ENCODE data around the gene OSBPL3. TPM values are rescaled to one million over a fixed set of nuclear protein-coding genes. Genes with fewer than 3 reads are reported as not detected.

The OSBPL3 gene
- total RNA-seq, 1 donor from 2014 or later: 8.0 TPM

- no peaks in the 10 kb centered on the region for H3K27me3 ChIP-seq
- no peak for TF ChIP-seq EZH2 (IDR thresholded peaks at IDR 0.05)
- no peak for TF ChIP-seq EZH2phosphoT487 (IDR thresholded peaks at IDR 0.05)
- TF ChIP-seq CTCF (IDR thresholded peaks at IDR 0.05): no peak
- Mint-ChIP-seq H3K36me3 (no peaks in the 10 kb centered on the region), H3K9me3 (no peaks in the 10 kb centered on the region), H3K4me1 (no peaks in the 10 kb centered on the region), H3K27me3 (ENCODE audit: insufficient read depth, low read depth) (no peaks in the 10 kb centered on the region), H3K4me3 (no peak overlapping the region), H3K27ac (no peak overlapping the region)
- H2AFZ ChIP-seq (replicated peaks): no peak overlapping the region
- DNase-seq (ENCODE audit: low spot score): no peak
- H4K20me1 ChIP-seq (ENCODE audit: low read depth): no peaks in the 10 kb centered on the region
- no peak overlapping the region for H3K27ac ChIP-seq
- no peaks in the 10 kb centered on the region for H3F3A ChIP-seq (ENCODE audit: low read depth)
- peaks cover 9% of the 10 kb centered on the region for H3K4me1 ChIP-seq
- no peaks in the 10 kb centered on the region for H3K9me3 ChIP-seq (ENCODE audit: low read depth)
- H3K36me3 ChIP-seq: no peaks in the 10 kb centered on the region
- H3K9ac ChIP-seq: no peak overlapping the region
- H3K4me3 ChIP-seq: no peak overlapping the region
- H3K79me2 ChIP-seq (ENCODE audit: low read depth): no peaks in the 10 kb centered on the region
- no peak overlapping the region for H3K4me2 ChIP-seq
These were observed 65.5 kb downstream of the OSBPL3 start for GRCh38 chr7:24914465-24914859.

GRCh38 chr7:24913801-24914464 lies 66.0 kb downstream of the OSBPL3 start:
- Mint-ChIP-seq H3K4me3 (no peak overlapping the region), H3K27ac (no peak overlapping the region), H3K4me1 (no peaks in the 10 kb centered on the region), H3K27me3 (ENCODE audit: insufficient read depth, low read depth) (no peaks in the 10 kb centered on the region), H3K36me3 (no peaks in the 10 kb centered on the region), H3K9me3 (no peaks in the 10 kb centered on the region)
- H3K27ac ChIP-seq: no peak overlapping the region
- H3K36me3 ChIP-seq: no peaks in the 10 kb centered on the region
- H3F3A ChIP-seq (ENCODE audit: low read depth): no peaks in the 10 kb centered on the region
- no peak overlapping the region for H3K4me2 ChIP-seq
- H3K79me2 ChIP-seq (ENCODE audit: low read depth): no peaks in the 10 kb centered on the region
- no peak overlapping the region for H2AFZ ChIP-seq (replicated peaks)
- H3K4me3 ChIP-seq: no peak overlapping the region
- H3K9ac ChIP-seq: no peak overlapping the region
- H4K20me1 ChIP-seq (ENCODE audit: low read depth): no peaks in the 10 kb centered on the region
- H3K27me3 ChIP-seq: no peaks in the 10 kb centered on the region
- peaks cover 9% of the 10 kb centered on the region for H3K4me1 ChIP-seq
- H3K9me3 ChIP-seq (ENCODE audit: low read depth): no peaks in the 10 kb centered on the region
- no peak for TF ChIP-seq EZH2phosphoT487 (IDR thresholded peaks at IDR 0.05)
- no peak for TF ChIP-seq EZH2 (IDR thresholded peaks at IDR 0.05)
- no peak for TF ChIP-seq CTCF (IDR thresholded peaks at IDR 0.05)
- DNase-seq (ENCODE audit: low spot score): no peak

- Mint-ChIP-seq H3K4me3 (no peak overlapping the region), H3K9me3 (no peaks in the 10 kb centered on the region), H3K36me3 (no peaks in the 10 kb centered on the region), H3K27me3 (ENCODE audit: insufficient read depth, low read depth) (no peaks in the 10 kb centered on the region), H3K4me1 (no peaks in the 10 kb centered on the region), H3K27ac (no peak overlapping the region)
- Histone ChIP-seq H2AFZ (replicated peaks) (no peak overlapping the region), H3K79me2 (ENCODE audit: low read depth) (no peaks in the 10 kb centered on the region), H3K9me3 (ENCODE audit: low read depth) (no peaks in the 10 kb centered on the region), H3K27me3 (no peaks in the 10 kb centered on the region), H3K9ac (no peak overlapping the region), H3K27ac (no peak overlapping the region), H3K36me3 (no peaks in the 10 kb centered on the region), H3F3A (ENCODE audit: low read depth) (no peaks in the 10 kb centered on the region), H3K4me3 (no peak overlapping the region), H4K20me1 (ENCODE audit: low read depth) (no peaks in the 10 kb centered on the region), H3K4me2 (no peak overlapping the region), H3K4me1 (peaks cover 9% of the 10 kb centered on the region)
- TF ChIP-seq CTCF (IDR thresholded peaks at IDR 0.05) (no peak), EZH2phosphoT487 (IDR thresholded peaks at IDR 0.05) (no peak), EZH2 (IDR thresholded peaks at IDR 0.05) (no peak)
- no peak for DNase-seq (ENCODE audit: low spot score)
These were observed 67.0 kb downstream of the OSBPL3 start for GRCh38 chr7:24912874-24913514.

All from neural progenitor cell (in vitro differentiated cells).